GM12878 (cell line): ENCODE data around the gene PLA2G15. TPM values are rescaled to one million over a fixed set of nuclear protein-coding genes. Genes with fewer than 3 reads are reported as not detected.

Experiments used
- ATAC-seq: fragments of 200-7000 bp; cut with Tn5 transposase; 3 replicates; pipeline ENCODE4 v1.9.1; 2020; ENCODE audit warnings: mild to moderate bottlenecking, moderate library complexity
- BruUV-seq: library from RNA; stranded (reverse); fragments of 400-500 nt; replicated peaks from 2 replicates; lab custom pipeline; 2021; lab: Mats Ljungman, UMichigan
- CTCF ChIA-PET: fragments of 300-600 bp; sonication (Branson Sonifier 250); formaldehyde crosslinking; extraction: SDS; loops from one replicate; lab custom pipeline; 2021; ENCODE audit warnings: inconsistent platforms; lab: Yijun Ruan, JAX
- POLR2A ChIA-PET: fragments of 350-600 bp; formaldehyde crosslinking; extraction: SDS; loops from one replicate; lab custom pipeline; 2021; ENCODE audit warnings: inconsistent platforms; lab: Charles Lee
- RAD21 ChIA-PET: fragments of 300-600 bp; sonication (Branson Sonifier 250); formaldehyde crosslinking; loops from one replicate; lab custom pipeline; 2023; ENCODE audit warnings: antibody characterized with exemption; ENCODE audit not compliant: unreplicated experiment; lab: Charles Lee
- SMC1A ChIA-PET: fragments of 300-600 bp; sonication (Branson Sonifier 250); formaldehyde crosslinking; loops from one replicate; lab custom pipeline; 2023; ENCODE audit not compliant: unreplicated experiment, uncharacterized antibody; lab: Charles Lee
- DNase-seq: peaks from one replicate; pipeline ENCODE4 v3.0.0-alpha.2; 2011; ENCODE audit warnings: low read depth, low spot score
- FAIRE-seq: peaks from 3 replicates; lab custom pipeline; 2011; peaks lifted over from hg19 to GRCh38; lab: Jason Lieb, UNC
- H2AFZ ChIP-seq: 2 replicates; pipeline ENCODE4 v1.6.0; 2011; ENCODE audit warnings: low read depth, low read length, control low read depth; ENCODE audit not compliant: control insufficient read depth
- H3K27ac ChIP-seq: 2 replicates; pipeline ENCODE4 v1.5.1; 2011; ENCODE audit warnings: control low read depth; ENCODE audit not compliant: control insufficient read depth, insufficient read depth
- H3K27me3 ChIP-seq, 2 experiments: replicated peaks in 1 of 2; 2 replicates each; pipeline versions ENCODE4 v1.6.0 to v1.6.1; 2011; ENCODE audit warnings: low read length in 1 of 2; ENCODE audit not compliant: control insufficient read depth in 2 of 2, insufficient read depth in 2 of 2
- H3K36me3 ChIP-seq, 2 experiments: 2 replicates each; pipeline ENCODE4 v1.5.1; 2011; ENCODE audit warnings: low read length in 1 of 2; ENCODE audit not compliant: control insufficient read depth in 2 of 2, insufficient read depth in 2 of 2
- H3K4me1 ChIP-seq: 2 replicates; pipeline ENCODE4 v1.6.1; 2011; ENCODE audit warnings: mild to moderate bottlenecking, low read length, moderate library complexity, mixed read lengths; ENCODE audit not compliant: control insufficient read depth, insufficient read depth
- H3K4me2 ChIP-seq: 2 replicates; pipeline ENCODE4 v1.6.0; 2011; ENCODE audit warnings: control low read depth; ENCODE audit not compliant: control insufficient read depth, insufficient read depth
- H3K4me3 ChIP-seq: fragments of 200-600 bp; sonication (generic); 2 replicates; pipeline ENCODE4 v1.5.1; 2016
- H3K79me2 ChIP-seq: 2 replicates; pipeline ENCODE4 v1.6.0; 2011; ENCODE audit warnings: low read length; ENCODE audit not compliant: control insufficient read depth, insufficient read depth
- H3K9ac ChIP-seq: 2 replicates; pipeline ENCODE4 v1.8.0; 2011; ENCODE audit warnings: low read length, control low read depth, mixed read lengths; ENCODE audit not compliant: control insufficient read depth, insufficient read depth
- H3K9me3 ChIP-seq: replicated peaks from 3 replicates; pipeline ENCODE4 v1.5.1; 2011; ENCODE audit warnings: mild to moderate bottlenecking, low read length; ENCODE audit not compliant: control insufficient read depth, insufficient read depth
- H4K20me1 ChIP-seq: 2 replicates; pipeline ENCODE4 v1.6.0; 2011; ENCODE audit not compliant: control insufficient read depth, insufficient read depth
- CBX5 ChIP-seq: sonication (generic); IDR thresholded peaks from 2 replicates; pipeline ENCODE4 v1.6.1; 2016; ENCODE audit warnings: low read depth, moderate library complexity, mild to moderate bottlenecking, inconsistent platforms
- PKNOX1 ChIP-seq: fragments of 450-650 bp; IDR thresholded peaks from 2 replicates; pipeline ENCODE4 v1.6.1; 2016; ENCODE audit warnings: mild to moderate bottlenecking
- POU2F2 ChIP-seq: IDR thresholded peaks from 3 replicates; pipeline ENCODE4 v1.6.1; 2011; ENCODE audit warnings: low read depth, mild to moderate bottlenecking, low read length, borderline replicate concordance
- RBBP5 ChIP-seq: fragments of 200-600 bp; sonication (generic); conservative IDR thresholded peaks from 2 replicates; pipeline ENCODE4 v1.6.1; 2016
- TCF7 ChIP-seq: IDR thresholded peaks from 2 replicates; pipeline ENCODE4 v1.6.1; 2014; ENCODE audit warnings: antibody characterized with exemption, borderline replicate concordance
- ZNF24 ChIP-seq: fragments of 450-650 bp; IDR thresholded peaks from 2 replicates; pipeline ENCODE4 v1.6.1; 2017; ENCODE audit warnings: antibody characterized with exemption, mild to moderate bottlenecking
- WGBS: methylation state at CpG from one replicate; pipeline ENCODE4 v1.1.6; 2016; ENCODE audit warnings: low lambda C conversion rate; ENCODE audit not compliant: insufficient replicate concordance, insufficient coverage; ENCODE audit errors: missing lambda C conversion rate; 5-methylcytosine and 5-hydroxymethylcytosine counted together
- in situ Hi-C: fragments of 300-500 bp; cut with MboI; formaldehyde crosslinking; loops from 9 replicates; pipeline ENCODE4 v1.14.3; 2018; ENCODE audit warnings: mixed read lengths
- intact Hi-C: fragments of 100-400 bp; cut with micrococcal nuclease; formaldehyde crosslinking; loops from one replicate; pipeline ENCODE4 v1.14.2; 2022; ENCODE audit not compliant: unreplicated experiment
- polyA plus RNA-seq, 11 experiments: library from polyadenylated mRNA; depleted of rRNA in 4 of 11; unstranded in 6 of 11; stranded (reverse) in 5 of 11; fragments of >200 nt; fragmentation: Nextera tagmentation in 4 of 11; fragmentation: Illumina TruSeq in 1 of 11; extraction: Ambion mirVana in 4 of 11; extraction: Trizol in 1 of 11; gene quantifications; 1 replicate in 1 of 11; 2 replicates in 10 of 11; pipeline versions ENCODE4 v1.2.1 to v1.2.3, GENCODE V29; 2011 to 2016; ENCODE audit warnings: inconsistent platforms in 2 of 11, missing spikeins in 2 of 11, low read depth in 1 of 11
- total RNA-seq, 4 experiments: library from RNA; depleted of rRNA in 3 of 4; stranded (reverse); fragments of >200 nt in 3 of 4; fragmentation: Illumina TruSeq in 1 of 4; extraction: Trizol in 1 of 4; gene quantifications; 2 replicates each; pipeline versions ENCODE4 v1.2.1 to v1.2.3, GENCODE V29; 2013 to 2021
- TF ChIP-seq, protein P1 (sequence below): IDR thresholded peaks from 2 replicates; pipeline ENCODE4 v1.6.1; 2012; ENCODE audit warnings: low read length, inconsistent platforms

Gene PLA2G15
- total and polyA plus RNA-seq, 10 of the 15 experiments (the other 5 are each of a cell fraction or from before 2014, with no cell fraction given) = 0.31 to 9.4 (median 6.8) TPM

- RAD21 ChIA-PET = interaction anchor here (1.1 to 2.8 kb wide), 2 partner anchors 17 to 43 kb away, joined by 3 to 8 read pairs; no protein-coding TSS in a partner anchor
- FAIRE-seq = no peak
- SMC1A ChIA-PET = interaction anchor here (1.5 to 1.9 kb wide), 3 partner anchors 15 to 43 kb away, joined by 5 to 6 read pairs (median 6); partner anchors contain the start of gene SLC7A6
These were observed 61.5 kb downstream of the PLA2G15 start for GRCh38 chr16:68306633-68307032.

DNA sequence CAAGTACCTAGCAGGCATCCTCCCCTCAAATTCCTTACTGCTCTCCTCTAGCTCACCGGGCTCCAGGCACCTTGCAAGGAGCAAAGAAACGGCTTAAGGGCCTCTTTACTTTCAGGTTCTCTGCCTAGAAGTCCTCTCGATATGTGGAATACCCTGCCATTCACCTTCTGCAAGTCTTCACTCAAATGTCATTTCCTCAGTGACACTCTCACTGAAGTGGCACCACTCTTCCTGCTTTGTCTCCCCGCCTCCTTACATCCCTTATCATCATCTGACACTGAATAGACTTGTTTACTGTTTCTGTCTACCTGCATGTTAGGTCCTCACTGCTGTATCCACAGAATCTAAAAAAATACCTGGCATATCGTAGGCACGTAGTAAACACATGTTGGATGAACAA, 64.6 kb downstream of the PLA2G15 start:
- POLR2A ChIA-PET = interaction anchor here (3.8 kb wide), 1 partner anchor 46 kb away, joined by 20 read pairs; the partner anchor contains the start of gene SLC7A6
- H3K9me3 ChIP-seq = no peaks in the 10 kb centered on the region
- H3K27ac ChIP-seq = peak overlapping the region; percentile 76
- peak overlapping the region; percentile 74 for H3K9ac ChIP-seq
- DNase-seq (no peak), ATAC-seq (no peak), FAIRE-seq (no peak)
- no peak overlapping the region for H2AFZ ChIP-seq
- peaks cover 0 to 18% of the 10 kb centered on the region in 2 experiments; a peak in 2 of 4 replicates for H3K36me3 ChIP-seq
- in situ Hi-C loops (no loop called here), intact Hi-C loops (loop anchor here (2.0 kb wide), 1 partner anchor 45 kb away; the partner anchor contains the start of gene SLC7A6)
- no peak for TF ChIP-seq CBX5
- TF ChIP-seq PKNOX1 = peak; percentile 42
- RAD21 ChIA-PET = interaction anchor here (0.7 kb wide), 1 partner anchor 48 kb away, joined by 3 read pairs; no protein-coding TSS in a partner anchor
- H3K4me3 ChIP-seq = peak overlapping the region; percentile 95
- H3K4me1 ChIP-seq = 0 out of 2 replicates have a peak, but pooled peaks cover 3% of the 10 kb centered on the region
- 15% methylated on average over 6 of the region's 6 CpGs for WGBS
- SMC1A ChIA-PET = interaction anchor here (1.4 to 1.6 kb wide), 2 partner anchors 20 to 40 kb away, joined by 3 read pairs; no protein-coding TSS in a partner anchor
- H4K20me1 ChIP-seq = no peaks in the 10 kb centered on the region
- peak overlapping the region; percentile 79 for H3K4me2 ChIP-seq
- CTCF ChIA-PET = interaction anchor here (1.5 kb wide), 1 partner anchor 48 kb away, joined by 8 read pairs; no protein-coding TSS in a partner anchor
- H3K79me2 ChIP-seq = peaks cover 51% of the 10 kb centered on the region
- no peaks in the 10 kb centered on the region for H3K27me3 ChIP-seq
- BruUV-seq = no TSS peak

More at GRCh38 chr16:68306633-68307032, 61.5 kb downstream of the PLA2G15 start:
- TF ChIP-seq TCF7 (no peak), RBBP5 (no peak), POU2F2 (no peak), ZNF24 (peak; percentile 88)
- TF ChIP-seq, protein P1, sequence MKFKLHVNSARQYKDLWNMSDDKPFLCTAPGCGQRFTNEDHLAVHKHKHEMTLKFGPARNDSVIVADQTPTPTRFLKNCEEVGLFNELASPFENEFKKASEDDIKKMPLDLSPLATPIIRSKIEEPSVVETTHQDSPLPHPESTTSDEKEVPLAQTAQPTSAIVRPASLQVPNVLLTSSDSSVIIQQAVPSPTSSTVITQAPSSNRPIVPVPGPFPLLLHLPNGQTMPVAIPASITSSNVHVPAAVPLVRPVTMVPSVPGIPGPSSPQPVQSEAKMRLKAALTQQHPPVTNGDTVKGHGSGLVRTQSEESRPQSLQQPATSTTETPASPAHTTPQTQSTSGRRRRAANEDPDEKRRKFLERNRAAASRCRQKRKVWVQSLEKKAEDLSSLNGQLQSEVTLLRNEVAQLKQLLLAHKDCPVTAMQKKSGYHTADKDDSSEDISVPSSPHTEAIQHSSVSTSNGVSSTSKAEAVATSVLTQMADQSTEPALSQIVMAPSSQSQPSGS = no peak
- DNase-seq (no peak), ATAC-seq (no peak)
- in situ Hi-C loops = no loop called here
- ChIA-PET POLR2A (interaction anchor here (0.6 to 1.6 kb wide), 2 partner anchors 12 to 89 kb away, joined by 4 to 6 read pairs; no protein-coding TSS in a partner anchor), CTCF (interaction anchor here (0.8 to 2.3 kb wide), 3 partner anchors 15 to 42 kb away, joined by 3 to 6 read pairs (median 5); partner anchors contain the start of gene SLC7A6)
- Histone ChIP-seq H3K79me2 (peaks cover 34% of the 10 kb centered on the region), H3K4me3 (no peak overlapping the region), H3K27ac (no peak overlapping the region), H4K20me1 (no peaks in the 10 kb centered on the region), H3K36me3 (peaks cover 3 to 27% of the 10 kb centered on the region in 2 experiments), H3K9ac (no peak overlapping the region), H2AFZ (no peak overlapping the region), H3K4me1 (no peaks in the 10 kb centered on the region), H3K4me2 (no peak overlapping the region), H3K9me3 (no peaks in the 10 kb centered on the region), H3K27me3 (no peaks in the 10 kb centered on the region)
- BruUV-seq = no TSS peak
- WGBS = 96% methylated on average over 3 of the region's 3 CpGs
- intact Hi-C loops = no loop called here
